T-cell (primary cell): Measurements from ENCODE around the gene C19orf38. TPM values are rescaled to one million over a fixed set of nuclear protein-coding genes. Genes with fewer than 3 reads are reported as not detected.

ENCODE experiments used
- ATAC-seq, 4 experiments: fragments of 200-7000 bp in 3 of 4; fragments of 150-1000 bp in 1 of 4; cut with Tn5 transposase; replicated peaks in 1 of 4; 1 replicate in 3 of 4; 2 replicates in 1 of 4; pipeline ENCODE4 v1.10.0; 2021; ENCODE audit warnings: moderate library complexity in 3 of 4, mild to moderate bottlenecking in 2 of 4, moderate number of reproducible peaks in 1 of 4
- CTCF ChIA-PET, 2 donors: fragments of 300-600 bp; sonication (Branson Sonifier 250); formaldehyde crosslinking; loops; one replicate each; lab custom pipeline; 2022; ENCODE audit warnings: antibody characterized with exemption in 2 of 2; lab: Charles Lee
- POLR2A ChIA-PET, 2 donors: fragments of 300-600 bp; sonication (Branson Sonifier 250); formaldehyde crosslinking; loops; one replicate each; lab custom pipeline; 2022; ENCODE audit warnings: antibody characterized with exemption in 2 of 2; lab: Charles Lee
- DNase-seq, 35 experiments: peaks; one replicate each; pipeline versions ENCODE4 v3.0.0 to v3.0.0-alpha.2; 2013 to 2023
- H3K27ac ChIP-seq: one replicate; pipeline ENCODE4 v1.5.1; 2013; ENCODE audit warnings: low read length
- H3K27me3 ChIP-seq, 2 experiments: replicated peaks in 1 of 2; 1 replicate in 1 of 2; 2 replicates in 1 of 2; pipeline versions ENCODE4 v1.6.1 to v1.7.0; 2013; ENCODE audit warnings: low read length in 1 of 2, mixed read lengths in 1 of 2; ENCODE audit not compliant: control insufficient read depth in 2 of 2, insufficient read depth in 2 of 2; ENCODE audit errors: extremely low read depth in 1 of 2
- H3K36me3 ChIP-seq, 2 donors: 1 replicate in 1 of 2; 2 replicates in 1 of 2; pipeline versions ENCODE4 v1.6.1 to v1.7.0; 2013; ENCODE audit warnings: low read length in 1 of 2; ENCODE audit not compliant: control insufficient read depth in 2 of 2, insufficient read depth in 1 of 2; ENCODE audit errors: extremely low read depth in 1 of 2
- H3K4me1 ChIP-seq, 2 experiments: 1 replicate in 1 of 2; 2 replicates in 1 of 2; pipeline versions ENCODE4 v1.6.1 to v1.7.0; 2013; ENCODE audit warnings: low read length in 2 of 2, mixed read lengths in 1 of 2; ENCODE audit not compliant: insufficient read depth in 2 of 2, control insufficient read depth in 1 of 2; ENCODE audit errors: extremely low read depth in 1 of 2
- H3K4me3 ChIP-seq, 2 donors: 1 replicate in 1 of 2; 2 replicates in 1 of 2; pipeline versions ENCODE4 v1.5.1 to v1.7.0; 2013; ENCODE audit warnings: mild to moderate bottlenecking in 2 of 2, low read length in 1 of 2, moderate library complexity in 1 of 2; ENCODE audit not compliant: control insufficient read depth in 1 of 2; ENCODE audit errors: extremely low read depth in 1 of 2
- H3K9me3 ChIP-seq: 2 replicates; pipeline ENCODE4 v1.7.0; 2013
- H3K27ac Mint-ChIP-seq, 2 donors: one replicate each; pipeline ENCODE4 v1.8.0; 2020 to 2021; ENCODE audit warnings: mild to moderate bottlenecking in 2 of 2, mixed read lengths in 2 of 2
- H3K27me3 Mint-ChIP-seq, 2 donors: one replicate each; pipeline ENCODE4 v1.8.0; 2021 to 2022; ENCODE audit warnings: mixed read lengths in 2 of 2
- H3K36me3 Mint-ChIP-seq: one replicate; pipeline ENCODE4 v1.8.0; 2021; ENCODE audit warnings: mixed read lengths
- H3K4me1 Mint-ChIP-seq, 3 donors: one replicate each; pipeline ENCODE4 v1.8.0; 2020 to 2022; ENCODE audit warnings: mixed read lengths in 3 of 3, mild to moderate bottlenecking in 1 of 3
- H3K4me3 Mint-ChIP-seq, 3 donors: one replicate each; pipeline ENCODE4 v1.8.0; 2020 to 2022; ENCODE audit warnings: mild to moderate bottlenecking in 3 of 3, mixed read lengths in 3 of 3, moderate library complexity in 3 of 3
- H3K9me3 Mint-ChIP-seq, 3 donors: one replicate each; pipeline ENCODE4 v1.8.0; 2020 to 2022; ENCODE audit warnings: mixed read lengths in 3 of 3
- WGBS: methylation state at CpG from one replicate; pipeline ENCODE4 v1.1.5; 2013; ENCODE audit warnings: missing lambda C conversion rate; ENCODE audit not compliant: insufficient coverage; 5-methylcytosine and 5-hydroxymethylcytosine counted together
- total RNA-seq, 35 experiments: library from RNA in 6 of 35; stranded (reverse) in 6 of 35; fragments of 120-200 nt in 1 of 35; gene quantifications; one replicate each; pipeline versions ENCODE4 v1.2.1 to v1.2.4 and lab custom pipeline; 2013 to 2026

The C19orf38 gene
- total RNA-seq, 5 donors from 2014 or later (not counting 1 experiment from before 2014, with no cell fraction given): 0.51 to 1.8 (median 1.0) TPM

- H3K27me3 ChIP-seq: peaks cover 0 to 6% of the 10 kb centered on the region in 2 experiments
- ATAC-seq: no peak
- peaks cover 4% of the 10 kb centered on the region for H3K36me3 Mint-ChIP-seq
- H3K4me3 ChIP-seq: no peak overlapping the region
- no peak overlapping the region for H3K4me3 Mint-ChIP-seq
- ChIA-PET CTCF (interaction anchor here in 1 of 2 donors (0.7 kb wide), 1 partner anchor 414 kb away, joined by 4 read pairs; no protein-coding TSS in a partner anchor), POLR2A (interaction anchor here in 1 of 2 donors (0.6 kb wide), 1 partner anchor 27 kb away, joined by 3 read pairs; no protein-coding TSS in a partner anchor)
- peaks cover 12 to 17% (median 16%) of the 10 kb centered on the region in 3 donors for H3K4me1 Mint-ChIP-seq
- H3K27ac ChIP-seq: no peak overlapping the region
- H3K36me3 ChIP-seq: no peaks in the 10 kb centered on the region
- H3K27me3 Mint-ChIP-seq: no peaks in the 10 kb centered on the region
- no peaks in the 10 kb centered on the region for H3K9me3 ChIP-seq
- H3K4me1 ChIP-seq: peaks cover 2 to 25% of the 10 kb centered on the region in 2 experiments
- H3K27ac Mint-ChIP-seq: no peak overlapping the region
- 70% methylated on average over 6 of the region's 10 CpGs for WGBS
- H3K9me3 Mint-ChIP-seq: peaks cover 0 to 10% (median 3%) of the 10 kb centered on the region in 3 donors
- DNase-seq: no peak
Measured at GRCh38 chr19:10839114-10840050, 8.8 kb upstream of the C19orf38 start.

- POLR2A ChIA-PET: interaction anchor here in 1 of 2 donors (0.5 to 0.6 kb wide), 2 partner anchors 59 to 335 kb away, joined by 3 to 7 read pairs; no protein-coding TSS in a partner anchor
- no peaks in the 10 kb centered on the region for H3K9me3 ChIP-seq
- H3K9me3 Mint-ChIP-seq: peaks cover 5 to 9% (median 7%) of the 10 kb centered on the region in 3 donors
- H3K27me3 ChIP-seq: peaks cover 0 to 6% of the 10 kb centered on the region in 2 experiments
- DNase-seq (no peak), ATAC-seq (no peak)
- no peak overlapping the region for H3K4me3 ChIP-seq
- no peaks in the 10 kb centered on the region for H3K27me3 Mint-ChIP-seq
- H3K36me3 ChIP-seq: no peaks in the 10 kb centered on the region
- no peak overlapping the region for H3K4me3 Mint-ChIP-seq
- H3K27ac Mint-ChIP-seq: no peak overlapping the region
- no peaks in the 10 kb centered on the region for H3K4me1 ChIP-seq
- CTCF ChIA-PET: interaction anchor here in 1 of 2 donors (0.6 to 0.9 kb wide), 2 partner anchors 21 to 181 kb away, joined by 3 read pairs; no protein-coding TSS in a partner anchor
- peaks cover 5% of the 10 kb centered on the region for H3K36me3 Mint-ChIP-seq
- no peaks in the 10 kb centered on the region for H3K4me1 Mint-ChIP-seq
- 94% methylated on average over 7 of the region's 7 CpGs for WGBS
- no peak overlapping the region for H3K27ac ChIP-seq
Measured at GRCh38 chr19:10842788-10843187, 5.4 kb upstream of the C19orf38 start.

- ChIA-PET POLR2A (interaction anchor here in 1 of 2 donors (0.6 kb wide), 1 partner anchor 304 kb away, joined by 3 read pairs; no protein-coding TSS in a partner anchor), CTCF (interaction anchor here (0.5 to 1.1 kb wide), 8 partner anchors 10 to 1922 kb away, joined by 3 to 8 read pairs (median 4); no protein-coding TSS in a partner anchor)
- no peak overlapping the region for H3K27ac ChIP-seq
- H3K9me3 ChIP-seq: no peaks in the 10 kb centered on the region
- H3K36me3 Mint-ChIP-seq: peaks cover 5% of the 10 kb centered on the region
- H3K27ac Mint-ChIP-seq: no peak overlapping the region
- no CpG with 5 or more reads among the region's 2 CpGs for WGBS
- H3K4me1 ChIP-seq: peaks cover 0 to 8% of the 10 kb centered on the region in 2 experiments
- no peak overlapping the region for H3K4me3 ChIP-seq
- H3K4me1 Mint-ChIP-seq: peaks cover 5 to 6% (median 6%) of the 10 kb centered on the region in 3 donors
- H3K36me3 ChIP-seq: no peaks in the 10 kb centered on the region
- DNase-seq: no peak
- no peak for ATAC-seq
- H3K27me3 Mint-ChIP-seq: no peaks in the 10 kb centered on the region
- no peak overlapping the region for H3K4me3 Mint-ChIP-seq
- H3K9me3 Mint-ChIP-seq: peaks cover 5 to 6% (median 5%) of the 10 kb centered on the region in 3 donors
- peaks cover 0 to 23% of the 10 kb centered on the region in 2 experiments for H3K27me3 ChIP-seq
Measured at GRCh38 chr19:10846500-10847202, 1.6 kb upstream of the C19orf38 start.

DNA sequence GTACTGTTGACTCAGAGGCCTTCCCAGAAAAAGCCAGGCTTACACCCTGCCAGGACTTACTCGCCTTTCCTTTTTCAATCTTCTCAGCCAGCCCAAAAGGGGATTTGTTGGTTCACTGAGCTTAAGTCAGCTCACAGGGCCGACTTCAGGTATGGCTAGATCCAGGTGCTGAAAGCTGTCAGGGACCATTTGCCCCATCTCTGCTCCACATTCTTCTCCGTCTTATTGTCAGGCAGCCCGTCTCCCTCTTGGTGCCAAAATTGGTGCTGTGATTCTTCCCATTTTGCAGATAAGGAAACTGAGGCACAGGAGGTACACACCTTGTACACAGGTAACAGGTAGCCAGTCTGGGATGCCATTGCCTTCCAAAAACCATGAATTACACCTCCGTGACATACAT, 2.4 kb downstream of the C19orf38 start:
- Histone ChIP-seq H3K27me3 (peaks cover 0 to 17% of the 10 kb centered on the region in 2 experiments), H3K4me3 (no peak overlapping the region), H3K36me3 (no peaks in the 10 kb centered on the region), H3K27ac (no peak overlapping the region), H3K9me3 (no peaks in the 10 kb centered on the region), H3K4me1 (peaks cover 0 to 8% of the 10 kb centered on the region in 2 experiments)
- H3K4me1 Mint-ChIP-seq: peaks cover 5 to 6% (median 6%) of the 10 kb centered on the region in 3 donors
- peaks cover 5% of the 10 kb centered on the region for H3K36me3 Mint-ChIP-seq
- 96% methylated on average over 3 of the region's 5 CpGs for WGBS
- ChIA-PET POLR2A (no interaction called here), CTCF (no interaction called here)
- peaks cover 5 to 6% (median 5%) of the 10 kb centered on the region in 3 donors for H3K9me3 Mint-ChIP-seq
- ATAC-seq (no peak), DNase-seq (no peak)
- H3K4me3 Mint-ChIP-seq: no peak overlapping the region
- no peak overlapping the region for H3K27ac Mint-ChIP-seq
- no peaks in the 10 kb centered on the region for H3K27me3 Mint-ChIP-seq

- no peak for ATAC-seq
- H3K4me3 ChIP-seq: no peak overlapping the region
- CTCF ChIA-PET: no interaction called here
- no peaks in the 10 kb centered on the region for H3K36me3 ChIP-seq
- Mint-ChIP-seq H3K4me3 (no peak overlapping the region), H3K9me3 (no peaks in the 10 kb centered on the region), H3K27me3 (no peaks in the 10 kb centered on the region), H3K4me1 (peaks cover 5 to 6% (median 6%) of the 10 kb centered on the region in 3 donors), H3K36me3 (no peaks in the 10 kb centered on the region), H3K27ac (no peak overlapping the region)
- H3K27ac ChIP-seq: no peak overlapping the region
- H3K9me3 ChIP-seq: no peaks in the 10 kb centered on the region
- no peak for DNase-seq
- POLR2A ChIA-PET: interaction anchor here in 1 of 2 donors (0.6 kb wide), 1 partner anchor 218 kb away, joined by 7 read pairs; no protein-coding TSS in a partner anchor
- peaks cover 0 to 8% of the 10 kb centered on the region in 2 experiments for H3K4me1 ChIP-seq
- H3K27me3 ChIP-seq: peaks cover 0 to 17% of the 10 kb centered on the region in 2 experiments
- 79% methylated on average over 4 of the region's 7 CpGs for WGBS
Measured at GRCh38 chr19:10852098-10852800, 4.0 kb downstream of the C19orf38 start.
